GM12872 (cell line): Measurements from ENCODE around the gene DDX49.

Experiments
- CTCF ChIP-seq: IDR thresholded peaks from 3 replicates; pipeline ENCODE4 v1.5.1; 2011; ENCODE audit warnings: low read depth, mild to moderate bottlenecking, low read length, moderate library complexity; ENCODE audit not compliant: insufficient read depth

The DDX49 gene

DNA sequence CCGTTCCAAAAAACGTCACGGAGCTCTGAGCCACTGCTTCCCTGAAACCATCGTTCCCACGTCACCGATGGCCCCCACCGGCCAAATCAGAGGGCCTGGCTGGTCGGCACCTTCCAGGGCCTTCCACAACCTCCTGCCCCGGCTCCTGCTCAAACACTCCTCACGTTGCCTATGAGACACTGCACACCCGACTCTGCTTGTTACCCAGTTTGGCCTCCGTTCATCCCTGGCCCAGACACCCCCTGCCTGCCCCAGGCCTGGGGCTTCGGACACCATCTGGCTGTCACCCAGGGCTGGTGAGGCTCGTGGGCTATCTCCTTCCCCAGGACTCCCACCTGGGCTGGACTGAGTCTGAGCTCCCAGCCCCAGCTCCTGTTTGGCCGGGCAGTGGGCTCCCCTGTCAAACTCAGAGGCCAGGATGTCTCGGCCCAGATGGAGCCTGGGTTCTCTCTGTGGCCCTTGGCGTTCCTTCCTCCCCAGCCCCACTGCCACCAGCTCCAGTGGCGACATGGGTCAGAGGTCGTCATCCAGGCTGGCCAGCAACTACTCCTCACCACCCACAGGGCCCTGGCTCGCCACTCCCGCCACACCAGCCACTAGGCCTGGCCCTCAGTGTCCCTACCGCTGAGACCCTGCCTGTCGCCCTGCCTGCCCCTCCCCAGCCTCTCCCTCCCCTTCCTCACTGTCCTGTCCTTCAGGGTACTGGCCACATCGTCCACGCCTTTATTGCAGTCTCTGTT is 41.3 kb upstream of the DDX49 start:
- TF ChIP-seq CTCF: no peak

DNA sequence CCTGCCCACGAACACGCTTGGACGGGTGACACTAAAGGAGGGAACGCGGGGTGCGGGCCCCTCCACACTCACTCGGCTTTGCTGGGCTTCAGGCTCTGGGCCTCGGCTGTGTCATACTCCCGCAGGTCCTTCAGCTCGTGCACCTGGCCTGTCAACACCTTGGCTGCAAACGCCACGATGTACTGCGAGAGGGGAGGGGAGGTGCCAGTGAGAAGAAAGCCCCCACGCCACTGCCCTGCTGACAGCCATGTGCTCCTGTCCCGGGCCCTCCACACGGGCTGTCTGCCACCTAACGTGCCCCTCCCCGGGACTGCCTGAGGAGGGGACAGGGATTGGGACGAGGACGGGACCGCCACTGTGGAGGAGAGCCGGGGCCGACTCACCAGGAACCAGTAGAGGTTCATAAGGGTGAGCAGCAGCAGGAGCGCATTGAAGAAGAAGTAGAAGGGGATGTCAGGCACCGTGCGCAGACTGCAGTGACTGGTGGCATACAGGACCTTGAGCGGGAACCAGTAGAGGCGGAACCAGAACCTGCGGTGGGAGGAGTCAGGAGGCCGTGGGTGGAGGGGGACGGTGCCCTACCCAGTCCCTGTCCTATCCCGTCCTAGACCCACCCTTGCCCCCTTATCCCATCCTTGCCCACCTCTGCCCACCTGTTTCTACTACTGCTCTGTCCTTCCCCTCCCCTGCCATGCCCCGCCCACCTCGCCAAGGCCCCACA is 40.5 kb upstream of the DDX49 start:
- no peak for TF ChIP-seq CTCF

DNA sequence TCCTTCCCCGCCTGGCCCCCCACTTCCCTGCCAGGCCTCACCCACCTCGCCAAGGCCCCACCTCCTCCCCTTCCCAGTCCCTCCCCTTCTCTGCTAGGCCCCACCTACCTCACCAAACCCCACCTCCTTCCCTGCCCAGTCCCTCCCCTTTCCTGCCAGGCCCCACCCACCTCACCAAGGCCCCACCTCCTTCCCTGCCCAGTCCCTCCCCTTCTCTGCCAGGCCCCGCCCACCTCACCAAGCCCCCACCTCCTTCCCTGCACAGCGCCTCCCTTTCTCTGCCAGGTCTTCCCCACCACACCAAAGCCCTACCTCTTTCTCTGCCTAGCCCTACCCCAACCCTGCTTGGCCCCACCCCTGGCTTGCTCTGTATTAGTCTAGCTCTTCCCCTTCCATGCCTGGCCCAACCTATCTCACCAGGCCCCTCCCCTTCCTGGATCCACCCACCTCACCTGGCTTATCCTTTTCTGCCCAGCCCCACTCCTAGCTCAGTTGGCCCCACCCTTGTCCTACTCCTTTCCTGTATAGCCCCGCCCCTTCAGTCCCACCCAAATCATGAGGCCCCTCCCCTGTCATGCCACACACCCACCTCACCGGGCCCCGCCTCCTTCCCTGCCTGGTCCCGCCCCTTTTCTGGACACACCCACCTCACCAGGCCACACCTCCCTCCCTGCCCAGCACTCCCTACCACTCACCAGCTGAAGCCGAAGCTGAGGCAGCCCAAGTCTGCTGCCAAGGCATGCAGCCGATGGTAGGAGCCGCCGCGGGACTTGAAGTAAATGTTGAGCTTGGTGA is 39.7 kb upstream of the DDX49 start:
- TF ChIP-seq CTCF: no peak

DNA sequence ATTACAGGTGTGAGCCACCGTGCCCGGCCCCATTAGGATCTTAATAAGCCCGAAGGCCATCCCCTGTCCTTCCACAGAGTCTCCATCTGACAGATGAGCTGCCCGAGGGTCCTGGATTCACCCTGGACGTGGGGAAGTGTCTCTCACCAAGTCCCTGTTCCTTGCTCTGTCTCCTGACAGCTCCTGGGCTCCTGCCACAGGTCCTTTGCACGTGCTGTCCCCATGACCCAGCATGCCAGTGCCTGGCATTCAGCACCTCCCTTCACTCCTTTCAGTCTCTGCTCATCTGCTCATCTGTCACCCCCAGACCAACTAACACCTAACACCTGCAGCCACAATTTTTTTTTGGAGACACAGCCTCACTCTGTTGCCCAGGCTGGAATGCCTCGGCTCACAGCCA is 38.0 kb upstream of the DDX49 start:
- no peak for TF ChIP-seq CTCF

DNA sequence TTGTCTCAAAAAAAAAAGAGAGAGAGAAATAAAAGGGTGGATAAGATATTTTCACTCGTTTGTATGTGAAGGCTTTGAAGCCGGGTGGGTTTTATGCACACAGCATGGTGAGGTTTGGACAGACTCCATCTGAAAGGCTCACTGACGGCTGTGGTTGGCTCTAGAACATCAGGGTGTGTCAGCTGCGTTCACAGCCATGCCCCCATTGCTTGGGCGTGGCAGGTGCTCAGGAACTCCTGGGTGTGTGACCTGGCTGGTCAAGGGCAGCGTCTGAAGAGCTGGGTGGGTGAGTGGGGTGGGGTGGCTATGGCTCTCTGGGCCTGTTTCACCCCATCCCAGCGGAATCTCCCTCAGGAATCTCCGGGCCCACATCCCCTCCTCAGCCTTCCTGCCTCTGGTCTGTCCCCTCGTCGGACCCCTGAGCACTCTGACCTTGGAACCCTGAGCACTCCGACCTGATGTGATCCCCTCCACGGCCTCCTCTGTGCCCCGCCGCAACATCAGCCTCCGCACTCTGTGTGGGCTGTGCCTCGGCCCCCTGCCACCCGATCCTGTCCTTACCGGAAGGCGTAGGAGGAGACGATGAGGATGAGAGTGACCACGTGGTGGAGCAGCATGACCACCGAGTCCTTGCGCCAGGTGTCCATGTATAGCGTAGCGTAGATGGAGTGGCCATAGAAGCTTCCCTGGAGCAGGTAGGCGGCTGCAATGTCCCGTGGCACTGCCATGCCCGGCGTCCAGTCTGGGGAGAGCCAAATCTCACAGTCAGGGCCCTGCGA is 35.8 kb upstream of the DDX49 start:
- TF ChIP-seq CTCF: no peak

DNA sequence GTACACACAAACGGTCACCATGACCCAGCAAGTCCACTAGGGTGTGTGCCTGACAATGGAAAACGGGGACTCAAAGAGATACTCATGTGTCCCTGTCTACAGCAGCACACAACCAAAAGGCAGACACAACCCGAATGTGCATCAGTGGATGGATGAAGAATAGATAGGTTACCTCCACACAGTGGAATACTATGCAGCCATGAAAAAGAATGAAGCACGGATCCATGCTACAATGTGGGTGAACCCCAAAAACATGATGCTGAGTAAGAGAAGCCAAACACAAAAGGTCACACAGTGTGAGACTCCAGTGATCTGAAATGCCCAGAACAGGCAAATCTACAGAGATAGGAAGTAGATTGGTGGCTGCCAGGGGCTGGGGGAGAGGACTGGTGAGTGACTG is 32.5 kb upstream of the DDX49 start:
- TF ChIP-seq CTCF: no peak
